Measurements from ENCODE around the gene ITGA1. TPM values are rescaled to one million over a fixed set of nuclear protein-coding genes. Genes with fewer than 3 reads are reported as not detected.

The ITGA1 gene
- total and polyA plus RNA-seq, 2 of the 8 experiments (the other 6 are each of a cell fraction or from before 2014, with no cell fraction given): 2.3 to 9.0 TPM

DNA sequence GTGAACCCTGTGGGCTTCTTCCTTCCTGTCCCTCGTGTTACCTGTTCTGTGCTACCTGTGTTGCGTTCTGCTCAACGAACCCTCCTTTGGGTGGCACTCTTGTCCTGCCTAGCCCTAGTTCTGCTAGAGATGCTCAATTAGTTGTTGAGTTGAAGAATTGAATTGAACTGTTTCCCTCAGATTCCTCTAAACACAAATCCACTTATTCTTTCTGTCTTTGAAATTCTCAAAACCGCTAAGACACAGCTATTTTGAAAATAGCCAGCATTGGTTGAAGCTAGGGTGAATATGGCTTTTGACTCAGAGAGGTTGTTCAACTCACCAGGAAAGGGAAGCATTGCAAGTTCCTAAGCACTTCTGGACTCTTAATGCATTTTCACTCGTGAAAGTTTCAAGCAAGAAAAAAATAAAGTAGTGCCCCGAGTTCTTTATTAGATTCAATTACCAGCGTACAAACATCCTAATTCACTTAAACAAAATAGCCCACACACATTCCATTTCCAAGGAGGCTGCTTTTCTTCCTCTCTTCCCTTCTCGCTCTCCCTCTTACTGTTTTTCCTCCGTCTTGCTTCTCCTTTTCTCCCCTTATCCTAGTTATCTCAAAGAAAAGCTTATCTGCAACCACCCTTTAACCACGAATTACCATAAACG is 642 bp upstream of the ITGA1 start:
- H2AK5ac ChIP-seq (ENCODE audit: low read depth, low read length): no peak overlapping the region
- no peak overlapping the region for H3K9ac ChIP-seq (replicated peaks in 1 of 4; ENCODE audit: extremely low read depth in 1 of 4, low read depth in 3 of 4, low read length in 3 of 4)
- 0 out of 4 replicates have a peak, but pooled peaks cover 0 to 6% of the 10 kb centered on the region in 2 experiments for H3K79me2 ChIP-seq (ENCODE audit: control insufficient read depth in 1 of 2, insufficient read depth in 2 of 2, low read length in 2 of 2)
- FAIRE-seq: peak; percentile 78
- H4K20me1 ChIP-seq (replicated peaks in 1 of 2; ENCODE audit: control insufficient read depth in 1 of 2, insufficient read depth in 2 of 2, low read length in 2 of 2): no peaks in the 10 kb centered on the region
- no peak overlapping the region for H3K4ac ChIP-seq (replicated peaks; ENCODE audit: insufficient read length, low read depth, low read length)
- peaks cover 0 to 2% (median 0%) of the 10 kb centered on the region in 4 experiments; a peak in 1 of 7 replicates for H3K4me1 ChIP-seq (replicated peaks in 1 of 4; ENCODE audit: control insufficient read depth in 3 of 4, insufficient read depth in 4 of 4, low read length in 3 of 4)
- H2BK12ac ChIP-seq (ENCODE audit: low read depth, low read length): no peak overlapping the region
- H3K27me3 ChIP-seq (replicated peaks in 1 of 4; ENCODE audit: control insufficient read depth in 3 of 4, extremely low read depth in 1 of 4, insufficient read depth in 3 of 4, low read length in 3 of 4): no peaks in the 10 kb centered on the region
- no peak for TF ChIP-seq KDM1A (IDR thresholded peaks at IDR 0.05; ENCODE audit: borderline replicate concordance, low read length)
- peak; percentile 75 to 80 for TF ChIP-seq RAD21 (IDR thresholded peaks at IDR 0.05 in 1 of 2, conservative IDR thresholded peaks at IDR 0.05 in 1 of 2; ENCODE audit: low read depth in 2 of 2, low read length in 2 of 2)
- no peak for TF ChIP-seq CHD2 (IDR thresholded peaks at IDR 0.05; ENCODE audit: low read length)
- no peak for TF ChIP-seq KDM5A (IDR thresholded peaks at IDR 0.05; ENCODE audit: low read length)
- TF ChIP-seq, protein P1, sequence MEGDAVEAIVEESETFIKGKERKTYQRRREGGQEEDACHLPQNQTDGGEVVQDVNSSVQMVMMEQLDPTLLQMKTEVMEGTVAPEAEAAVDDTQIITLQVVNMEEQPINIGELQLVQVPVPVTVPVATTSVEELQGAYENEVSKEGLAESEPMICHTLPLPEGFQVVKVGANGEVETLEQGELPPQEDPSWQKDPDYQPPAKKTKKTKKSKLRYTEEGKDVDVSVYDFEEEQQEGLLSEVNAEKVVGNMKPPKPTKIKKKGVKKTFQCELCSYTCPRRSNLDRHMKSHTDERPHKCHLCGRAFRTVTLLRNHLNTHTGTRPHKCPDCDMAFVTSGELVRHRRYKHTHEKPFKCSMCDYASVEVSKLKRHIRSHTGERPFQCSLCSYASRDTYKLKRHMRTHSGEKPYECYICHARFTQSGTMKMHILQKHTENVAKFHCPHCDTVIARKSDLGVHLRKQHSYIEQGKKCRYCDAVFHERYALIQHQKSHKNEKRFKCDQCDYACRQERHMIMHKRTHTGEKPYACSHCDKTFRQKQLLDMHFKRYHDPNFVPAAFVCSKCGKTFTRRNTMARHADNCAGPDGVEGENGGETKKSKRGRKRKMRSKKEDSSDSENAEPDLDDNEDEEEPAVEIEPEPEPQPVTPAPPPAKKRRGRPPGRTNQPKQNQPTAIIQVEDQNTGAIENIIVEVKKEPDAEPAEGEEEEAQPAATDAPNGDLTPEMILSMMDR (IDR thresholded peaks at IDR 0.05; ENCODE audit: control extremely low read depth in 1 of 3, insufficient read depth in 1 of 3, low read depth in 1 of 3, low read length in 3 of 3): peak; percentile 31 to 58 (median 53); a peak in 3 of 4 replicates
- TF ChIP-seq JUND (IDR thresholded peaks at IDR 0.05; ENCODE audit: low read length): no peak
- peak overlapping the region; percentile 70 to 96 (median 80); a peak in 7 of 8 replicates for H3K4me3 ChIP-seq (ENCODE audit: extremely low read depth in 1 of 4, insufficient read depth in 2 of 4, low read depth in 3 of 4, low read length in 4 of 4)
- no peak overlapping the region for H2BK5ac ChIP-seq (ENCODE audit: low read depth, low read length)
- H4K5ac ChIP-seq (ENCODE audit: insufficient read length, low read depth, low read length): no peak overlapping the region
- no peak overlapping the region for H2BK20ac ChIP-seq (ENCODE audit: low read length)
- H3K23me2 ChIP-seq (ENCODE audit: low read depth, low read length): peaks cover 10% of the 10 kb centered on the region; the same call in 1 of the 2 replicates
- H4K91ac ChIP-seq (replicated peaks; ENCODE audit: insufficient read length, low read length): no peak overlapping the region
- 18% methylated on average over 7 of the region's 11 CpGs; no CpG with 5 or more reads in 1 of the 2 experiments for WGBS, 2 experiments (ENCODE audit: extremely low coverage in 1 of 2, insufficient coverage in 1 of 2, insufficient read length in 1 of 2, insufficient replicate concordance in 2 of 2, low coverage in 1 of 2, low lambda C conversion rate in 2 of 2, missing lambda C conversion rate in 1 of 2)
- H2BK15ac ChIP-seq (ENCODE audit: low read length): no peak overlapping the region
- no peaks in the 10 kb centered on the region for H3K9me3 ChIP-seq (ENCODE audit: insufficient read depth in 2 of 2, low read depth in 1 of 2, low read length in 1 of 2)
- H3K23ac ChIP-seq (ENCODE audit: insufficient read length): no peak overlapping the region
- no peak overlapping the region for H2AFZ ChIP-seq (ENCODE audit: low read length)
- no peak overlapping the region for H3K14ac ChIP-seq (ENCODE audit: insufficient read length)
- no peak overlapping the region for H3K56ac ChIP-seq (replicated peaks; ENCODE audit: insufficient read length, low read depth, low read length)
- no peak for DNase-seq (ENCODE audit: low read depth in 1 of 2, low spot score in 2 of 2)
- no peak overlapping the region for H3K18ac ChIP-seq (ENCODE audit: extremely low read depth, low read length)
- no peaks in the 10 kb centered on the region for H3K79me1 ChIP-seq (ENCODE audit: low read depth, low read length)
- 0 out of 8 replicates have a peak, but pooled peaks cover 0 to 3% (median 0%) of the 10 kb centered on the region in 4 experiments for H3K36me3 ChIP-seq (ENCODE audit: control insufficient read depth in 2 of 4, insufficient read depth in 4 of 4, low read length in 3 of 4)
- H3K27ac ChIP-seq (ENCODE audit: low read depth, low read length): no peak overlapping the region
- peak overlapping the region; percentile 81 to 88 for H3K4me2 ChIP-seq (ENCODE audit: insufficient read depth in 1 of 2, low read depth in 2 of 2, low read length in 2 of 2)
- ChIA-PET CTCF (ENCODE audit: partially characterized antibody) (interaction anchor here (0.6 to 5.1 kb wide), 20 partner anchors 10 to 131 kb away, joined by 3 to 39 read pairs (median 4); no protein-coding TSS in a partner anchor), POLR2A (ENCODE audit: partially characterized antibody) (interaction anchor here (1.1 to 1.7 kb wide), 2 partner anchors 10 to 13 kb away, joined by 3 to 29 read pairs; no protein-coding TSS in a partner anchor)
- H4K8ac ChIP-seq (ENCODE audit: extremely low read depth, insufficient read depth, low read length): no peak overlapping the region
- no peak overlapping the region for H2BK120ac ChIP-seq (replicated peaks; ENCODE audit: low read depth, low read length)
